SU-DHL-6 (cell line): ENCODE data around the gene BIRC7.

Experiments used
- CTCF ChIP-seq: fragments of 200-600 bp; sonication (generic); IDR thresholded peaks from one replicate; pipeline ENCODE4 v1.5.1; 2017; ENCODE audit warnings: antibody characterized with exemption, mild to moderate bottlenecking, low read length, moderate library complexity; ENCODE audit not compliant: insufficient read depth, poor library complexity, severe bottlenecking
- EZH2phosphoT487 ChIP-seq: fragments of 200-600 bp; sonication (generic), shearing (Covaris generic); conservative IDR thresholded peaks from 2 replicates; pipeline ENCODE4 v1.6.1; 2018; ENCODE audit warnings: mild to moderate bottlenecking, antibody characterized with exemption, low read length, moderate library complexity, mixed read lengths

- TF ChIP-seq CTCF (no peak), EZH2phosphoT487 (no peak)
Measured at GRCh38 chr20:63191400-63191799, 44.3 kb upstream of the BIRC7 start.
